Cardiac muscle cell (in vitro differentiated cells and primary cell): ENCODE results near the gene VAV3. TPM values are rescaled to one million over a fixed set of nuclear protein-coding genes. Genes with fewer than 3 reads are reported as not detected.

ENCODE experiments used
- DNase-seq, 2 donors: peaks; one replicate each; pipeline versions ENCODE4 v3.0.0 to v3.0.0-alpha.2; 2010 to 2017; ENCODE audit warnings: low read depth in 1 of 2, low spot score in 1 of 2
- H3K27ac ChIP-seq: fragments of 200-600 bp; sonication (generic); 2 replicates; pipeline ENCODE4 v1.5.1; 2016
- H3K27me3 ChIP-seq: fragments of 200-600 bp; sonication (generic); 2 replicates; pipeline ENCODE4 v1.6.0; 2016; ENCODE audit warnings: control low read depth
- H3K36me3 ChIP-seq: fragments of 200-600 bp; sonication (generic); 2 replicates; pipeline ENCODE4 v1.5.1; 2016; ENCODE audit warnings: control low read depth
- H3K4me1 ChIP-seq: fragments of 200-600 bp; sonication (generic); 2 replicates; pipeline ENCODE4 v1.8.1; 2017; ENCODE audit warnings: low read depth, mild to moderate bottlenecking, mixed run types
- H3K4me3 ChIP-seq: fragments of 200-600 bp; sonication (generic); 2 replicates; pipeline ENCODE4 v1.5.1; 2016; ENCODE audit warnings: mild to moderate bottlenecking
- H3K9me3 ChIP-seq: fragments of 200-600 bp; sonication (generic); 2 replicates; pipeline ENCODE4 v1.5.1; 2017; ENCODE audit warnings: low read depth, mild to moderate bottlenecking, control low read depth
- polyA plus RNA-seq: library from polyadenylated mRNA; unstranded; fragments of >200 nt; fragmentation: Nextera tagmentation; extraction: Ambion mirVana; gene quantifications from 2 replicates; pipeline ENCODE4 v1.2.1, GENCODE V29; 2016
- total RNA-seq: library from RNA; depleted of rRNA; stranded (reverse); fragments of >200 nt; gene quantifications from 2 replicates; pipeline ENCODE4 v1.2.3, GENCODE V29; 2016
- TF ChIP-seq, protein P1 (sequence below): IDR thresholded peaks from 2 replicates; pipeline ENCODE4 v1.5.1; 2012; ENCODE audit warnings: low read depth, mild to moderate bottlenecking, low read length

The VAV3 gene
- total and polyA plus RNA-seq, 2 experiments from 2014 or later, result 0.33 to 0.86 TPM

DNA sequence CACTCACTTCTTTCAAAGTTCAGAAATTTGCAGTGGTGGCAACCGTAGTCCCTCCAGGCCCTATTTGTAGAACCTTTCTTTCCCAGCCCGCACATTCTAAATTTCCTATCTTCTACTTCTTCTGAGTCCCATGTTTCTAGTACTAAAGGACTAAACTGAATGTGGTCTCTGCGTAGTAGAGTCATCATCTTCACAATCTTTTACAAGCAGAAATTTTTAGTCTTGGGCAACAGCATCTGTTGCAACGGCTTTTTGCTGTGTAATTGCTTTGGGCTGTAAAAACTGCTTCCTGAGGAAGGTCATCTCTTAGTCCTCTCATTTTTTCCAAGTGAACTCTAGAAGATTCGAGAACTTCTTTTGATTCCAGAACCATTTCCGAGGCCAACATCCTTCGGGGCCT is 23.9 kb downstream of the VAV3 start:
- TF ChIP-seq, protein P1, sequence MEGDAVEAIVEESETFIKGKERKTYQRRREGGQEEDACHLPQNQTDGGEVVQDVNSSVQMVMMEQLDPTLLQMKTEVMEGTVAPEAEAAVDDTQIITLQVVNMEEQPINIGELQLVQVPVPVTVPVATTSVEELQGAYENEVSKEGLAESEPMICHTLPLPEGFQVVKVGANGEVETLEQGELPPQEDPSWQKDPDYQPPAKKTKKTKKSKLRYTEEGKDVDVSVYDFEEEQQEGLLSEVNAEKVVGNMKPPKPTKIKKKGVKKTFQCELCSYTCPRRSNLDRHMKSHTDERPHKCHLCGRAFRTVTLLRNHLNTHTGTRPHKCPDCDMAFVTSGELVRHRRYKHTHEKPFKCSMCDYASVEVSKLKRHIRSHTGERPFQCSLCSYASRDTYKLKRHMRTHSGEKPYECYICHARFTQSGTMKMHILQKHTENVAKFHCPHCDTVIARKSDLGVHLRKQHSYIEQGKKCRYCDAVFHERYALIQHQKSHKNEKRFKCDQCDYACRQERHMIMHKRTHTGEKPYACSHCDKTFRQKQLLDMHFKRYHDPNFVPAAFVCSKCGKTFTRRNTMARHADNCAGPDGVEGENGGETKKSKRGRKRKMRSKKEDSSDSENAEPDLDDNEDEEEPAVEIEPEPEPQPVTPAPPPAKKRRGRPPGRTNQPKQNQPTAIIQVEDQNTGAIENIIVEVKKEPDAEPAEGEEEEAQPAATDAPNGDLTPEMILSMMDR, result no peak
- Histone ChIP-seq H3K9me3 (no peaks in the 10 kb centered on the region), H3K27me3 (no peaks in the 10 kb centered on the region), H3K27ac (no peak overlapping the region), H3K4me3 (no peak overlapping the region), H3K36me3 (no peaks in the 10 kb centered on the region), H3K4me1 (no peaks in the 10 kb centered on the region)
- DNase-seq, result peak in 1 of 2 donors; percentile 84

DNA sequence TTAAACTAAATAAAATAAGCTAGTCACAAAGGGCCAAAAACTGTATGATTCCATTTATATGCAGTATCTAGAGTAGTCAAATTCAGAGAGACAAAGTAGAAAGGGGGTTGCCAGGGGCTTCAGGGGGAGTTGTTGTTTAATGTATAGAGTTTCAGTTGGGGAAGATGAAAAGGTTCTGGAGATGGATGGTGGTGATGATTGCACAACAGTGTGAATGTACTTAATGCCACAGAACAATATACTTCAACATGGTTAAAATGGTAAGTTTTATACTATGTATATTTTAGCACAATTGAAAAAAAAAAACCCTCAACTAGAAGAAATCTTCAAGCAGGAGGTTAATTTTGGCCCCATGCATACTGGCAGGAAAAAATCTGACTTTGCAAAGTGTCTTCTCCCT is 24.3 kb downstream of the VAV3 start:
- DNase-seq, result no peak
- TF ChIP-seq, protein P1, result no peak
- Histone ChIP-seq H3K9me3 (no peaks in the 10 kb centered on the region), H3K4me3 (no peak overlapping the region), H3K4me1 (no peaks in the 10 kb centered on the region), H3K27ac (no peak overlapping the region), H3K36me3 (no peaks in the 10 kb centered on the region), H3K27me3 (no peaks in the 10 kb centered on the region)

DNA sequence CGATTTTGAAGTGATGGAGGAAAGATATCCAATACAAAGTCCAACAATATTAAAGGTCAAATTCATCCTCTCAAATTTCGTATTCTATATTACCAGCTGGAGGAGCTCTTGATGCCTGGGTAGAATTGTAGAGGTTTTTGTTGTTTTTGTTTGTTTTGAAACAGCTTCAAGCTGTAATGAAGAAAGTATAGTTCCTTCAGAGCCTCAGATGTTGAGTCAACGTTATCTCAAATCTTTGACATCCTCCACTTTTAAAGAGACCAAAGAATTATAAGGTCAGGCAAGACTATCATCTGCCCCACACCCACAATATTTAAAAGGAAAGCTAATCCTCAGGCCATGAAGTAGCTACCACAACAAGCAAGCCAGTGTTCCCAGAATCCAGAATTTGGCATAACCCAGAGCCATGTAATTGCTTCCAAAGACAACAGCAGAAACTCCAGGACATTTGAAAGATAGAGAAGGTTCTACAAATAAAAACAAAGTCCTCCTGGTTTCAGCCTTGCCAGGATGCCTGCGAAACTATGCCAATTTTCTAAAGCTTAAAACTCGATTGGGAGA is 24.9 kb downstream of the VAV3 start:
- Histone ChIP-seq H3K27ac (no peak overlapping the region), H3K36me3 (no peaks in the 10 kb centered on the region), H3K4me1 (no peaks in the 10 kb centered on the region), H3K27me3 (no peaks in the 10 kb centered on the region), H3K9me3 (no peaks in the 10 kb centered on the region), H3K4me3 (no peak overlapping the region)
- TF ChIP-seq, protein P1, result no peak
- DNase-seq, result no peak

DNA sequence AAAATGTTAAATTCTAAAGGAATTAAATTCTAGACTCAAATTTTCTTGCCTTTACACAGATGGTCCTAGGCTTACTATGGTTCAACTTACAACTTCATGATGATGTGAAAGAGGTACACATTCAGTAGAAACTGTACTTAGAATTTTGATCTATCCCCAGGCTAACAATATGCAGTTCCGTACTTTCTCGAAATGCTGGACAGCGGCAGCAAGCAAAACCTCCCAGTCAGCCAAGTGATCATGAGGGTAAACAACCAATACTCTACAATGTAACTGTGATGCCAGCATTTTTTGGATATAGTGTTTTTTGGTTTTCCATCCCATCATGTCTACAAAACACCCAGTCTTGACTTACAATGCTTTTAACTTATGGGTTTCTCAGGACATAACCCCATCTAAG is 25.7 kb downstream of the VAV3 start:
- H3K4me3 ChIP-seq, result no peak overlapping the region
- TF ChIP-seq, protein P1, result no peak
- DNase-seq, result peak in 1 of 2 donors; percentile 9

DNA sequence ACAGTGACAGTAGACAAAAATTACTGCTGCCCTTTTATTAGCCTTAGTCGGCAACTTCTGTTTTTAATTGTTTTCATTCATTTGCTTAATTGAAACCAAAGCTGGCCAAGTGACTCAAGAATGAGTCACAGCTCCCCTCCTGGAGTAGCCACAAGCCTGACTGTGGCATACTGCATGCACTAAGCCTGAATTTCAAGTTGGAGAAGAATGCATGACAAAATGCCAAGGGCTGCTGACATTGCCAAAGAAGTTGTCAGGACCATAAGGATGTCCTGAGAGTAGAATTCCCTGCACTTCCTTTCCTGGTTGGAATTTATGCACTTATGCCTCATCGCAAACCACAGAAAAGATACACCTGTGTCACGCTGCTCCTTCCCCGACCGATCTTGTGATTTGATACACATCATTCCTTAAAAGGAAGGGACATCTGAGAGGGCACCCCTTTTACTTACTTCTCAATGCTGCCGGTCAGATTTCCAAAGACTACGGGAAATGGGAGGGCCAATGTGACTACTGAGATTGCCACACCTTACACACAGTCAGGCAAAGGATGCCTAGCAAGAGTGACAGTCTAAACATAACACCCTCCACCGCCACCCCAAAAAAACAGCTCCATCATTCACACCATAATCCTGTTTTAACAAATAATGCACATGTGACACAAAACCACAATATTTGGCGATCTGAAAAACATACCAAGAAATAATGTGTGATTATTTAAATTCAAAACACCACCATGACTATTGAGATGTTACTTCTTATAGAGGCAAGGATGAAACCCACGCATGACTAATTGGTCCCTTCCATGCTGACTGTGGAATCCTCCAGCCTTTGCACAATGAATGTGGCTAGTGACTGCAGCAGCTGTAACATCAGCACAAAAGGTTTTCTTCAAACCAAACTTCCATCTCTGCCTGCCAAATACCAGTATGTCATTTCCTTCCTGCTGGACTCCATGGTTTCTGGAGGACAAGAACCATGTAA is 28.2 kb downstream of the VAV3 start:
- Histone ChIP-seq H3K4me1 (no peaks in the 10 kb centered on the region), H3K27ac (no peak overlapping the region), H3K9me3 (no peaks in the 10 kb centered on the region), H3K4me3 (no peak overlapping the region), H3K36me3 (no peaks in the 10 kb centered on the region), H3K27me3 (no peaks in the 10 kb centered on the region)
- peak in 1 of 2 donors; percentile 94 for DNase-seq
- TF ChIP-seq, protein P1, result no peak

More for the DNA sequence above, 25.7 kb downstream of the VAV3 start:
- H3K36me3 ChIP-seq, result no peaks in the 10 kb centered on the region
- H3K27me3 ChIP-seq, result no peaks in the 10 kb centered on the region
- no peak overlapping the region for H3K27ac ChIP-seq
- H3K4me1 ChIP-seq, result no peaks in the 10 kb centered on the region
- H3K9me3 ChIP-seq, result no peaks in the 10 kb centered on the region
